Activated naive CD4-positive, alpha-beta T cell treated with anti-CD3 and anti-CD28 coated beads for 36 hours (primary cell): ENCODE results near the gene ADGRV1. TPM values are rescaled to one million over a fixed set of nuclear protein-coding genes. Genes with fewer than 3 reads are reported as not detected.

Source experiments
- CTCF ChIA-PET: fragments of 350-600 bp; sonication (Branson Sonifier 250); formaldehyde crosslinking; loops from one replicate; lab custom pipeline; 2021; ENCODE audit warnings: antibody characterized with exemption; lab: Charles Lee
- DNase-seq: peaks from one replicate; pipeline ENCODE4 v3.0.0-alpha.2; 2020
- H3K27ac Mint-ChIP-seq: one replicate; pipeline ENCODE4 v1.8.0; 2021; ENCODE audit warnings: mild to moderate bottlenecking, mixed read lengths
- H3K27me3 Mint-ChIP-seq: one replicate; pipeline ENCODE4 v1.8.0; 2021; ENCODE audit warnings: low read depth, mixed read lengths
- H3K36me3 Mint-ChIP-seq: one replicate; pipeline ENCODE4 v1.8.0; 2021; ENCODE audit warnings: low read depth, mixed read lengths
- H3K4me1 Mint-ChIP-seq: one replicate; pipeline ENCODE4 v1.8.0; 2021; ENCODE audit warnings: low read depth, mixed read lengths
- H3K4me3 Mint-ChIP-seq: one replicate; pipeline ENCODE4 v1.8.0; 2021; ENCODE audit warnings: mild to moderate bottlenecking, moderate library complexity, mixed read lengths
- H3K9me3 Mint-ChIP-seq: one replicate; pipeline ENCODE4 v1.8.0; 2021; ENCODE audit warnings: mixed read lengths
- intact Hi-C: fragments of 100-400 bp; cut with micrococcal nuclease; formaldehyde crosslinking; loops from one replicate; pipeline ENCODE4 v1.15.1; 2023
- total RNA-seq, 2 experiments: library from RNA; stranded (reverse); gene quantifications; one replicate each; pipeline ENCODE4 v1.2.3, GENCODE V29; 2021

The ADGRV1 gene
- total RNA-seq, 2 experiments from 2014 or later = not detected

DNA sequence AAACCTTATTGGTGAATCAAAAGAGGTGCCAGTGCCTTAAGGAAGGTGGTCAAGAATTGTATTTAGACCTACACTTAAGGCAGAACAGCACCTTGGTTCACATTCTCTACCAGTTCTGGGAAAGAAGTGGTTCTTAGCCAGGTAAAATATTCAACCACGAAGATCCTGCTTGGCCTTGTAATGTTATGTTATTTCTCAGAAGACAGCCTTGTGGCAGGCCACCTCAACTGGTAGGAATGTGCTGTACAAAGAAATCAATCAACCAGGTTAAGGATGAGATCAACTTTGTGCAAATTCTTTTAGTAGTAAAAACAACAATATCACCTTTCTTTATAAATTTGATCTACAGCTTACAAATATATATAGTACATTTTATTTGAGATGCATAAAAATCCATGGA lies 577.7 kb downstream of the ADGRV1 start:
- H3K4me1 Mint-ChIP-seq = no peaks in the 10 kb centered on the region
- H3K4me3 Mint-ChIP-seq = no peak overlapping the region
- no peaks in the 10 kb centered on the region for H3K36me3 Mint-ChIP-seq
- no peaks in the 10 kb centered on the region for H3K9me3 Mint-ChIP-seq
- H3K27ac Mint-ChIP-seq = no peak overlapping the region
- intact Hi-C loops = no loop called here
- no peak for DNase-seq
- CTCF ChIA-PET = no interaction called here
- H3K27me3 Mint-ChIP-seq = peaks cover 6% of the 10 kb centered on the region

- H3K4me1 Mint-ChIP-seq = no peaks in the 10 kb centered on the region
- H3K36me3 Mint-ChIP-seq = no peaks in the 10 kb centered on the region
- no peaks in the 10 kb centered on the region for H3K9me3 Mint-ChIP-seq
- CTCF ChIA-PET = interaction anchor here (1.0 kb wide), 1 partner anchor 65 kb away, joined by 3 read pairs; no protein-coding TSS in a partner anchor
- no peak overlapping the region for H3K4me3 Mint-ChIP-seq
- DNase-seq = no peak
- intact Hi-C loops = no loop called here
- peaks cover 3% of the 10 kb centered on the region for H3K27me3 Mint-ChIP-seq
- H3K27ac Mint-ChIP-seq = no peak overlapping the region
These were observed 579.0 kb downstream of the ADGRV1 start for GRCh38 chr5:91137647-91138046.

- no peaks in the 10 kb centered on the region for H3K36me3 Mint-ChIP-seq
- peaks cover 3% of the 10 kb centered on the region for H3K27me3 Mint-ChIP-seq
- CTCF ChIA-PET = no interaction called here
- intact Hi-C loops = no loop called here
- no peaks in the 10 kb centered on the region for H3K4me1 Mint-ChIP-seq
- no peak overlapping the region for H3K4me3 Mint-ChIP-seq
- no peak overlapping the region for H3K27ac Mint-ChIP-seq
- DNase-seq = no peak
- H3K9me3 Mint-ChIP-seq = no peaks in the 10 kb centered on the region
These were observed 581.1 kb downstream of the ADGRV1 start for GRCh38 chr5:91139572-91140200.

DNA sequence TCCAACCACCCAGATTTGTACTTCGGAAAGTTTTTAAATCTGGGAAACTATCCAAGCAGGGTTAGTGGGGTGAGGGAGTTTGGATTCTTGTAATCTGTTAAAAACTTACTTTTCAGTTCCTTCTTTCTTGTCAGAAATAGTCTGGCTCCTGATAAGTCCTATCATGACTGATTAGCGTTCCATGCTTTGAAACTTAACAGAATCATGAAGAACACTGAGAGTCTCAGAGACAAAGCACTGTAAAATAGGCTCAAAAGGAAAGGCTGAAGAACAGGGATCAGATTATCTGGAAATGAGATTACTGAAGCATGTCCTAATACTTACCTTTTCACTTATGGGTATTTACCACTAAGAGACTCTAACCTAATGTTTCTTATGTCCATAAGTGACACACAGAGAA lies 582.1 kb downstream of the ADGRV1 start:
- no peak for DNase-seq
- CTCF ChIA-PET = no interaction called here
- no peak overlapping the region for H3K27ac Mint-ChIP-seq
- H3K4me1 Mint-ChIP-seq = no peaks in the 10 kb centered on the region
- intact Hi-C loops = no loop called here
- H3K9me3 Mint-ChIP-seq = no peaks in the 10 kb centered on the region
- H3K27me3 Mint-ChIP-seq = peaks cover 2% of the 10 kb centered on the region
- H3K36me3 Mint-ChIP-seq = no peaks in the 10 kb centered on the region
- no peak overlapping the region for H3K4me3 Mint-ChIP-seq

DNA sequence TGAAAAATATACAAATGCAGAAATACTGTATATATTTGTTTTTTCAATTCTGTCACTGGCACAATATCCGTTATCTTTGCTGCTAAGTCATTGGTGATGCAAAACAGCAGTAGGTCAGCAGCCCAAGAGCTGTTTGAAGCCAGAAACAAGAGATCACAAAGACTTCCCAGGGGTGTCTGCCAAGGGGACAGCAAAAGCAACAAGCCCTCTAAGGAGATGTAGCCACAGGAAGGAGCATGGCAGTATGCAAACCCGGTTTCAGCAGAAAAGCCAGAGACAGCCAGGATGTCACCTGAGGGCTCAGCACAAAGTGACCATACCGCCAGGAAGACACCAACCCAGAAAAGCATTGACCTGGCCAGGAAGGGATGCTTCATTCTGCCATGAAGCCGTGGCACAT lies 583.0 kb downstream of the ADGRV1 start:
- intact Hi-C loops = loop anchor here (1.0 kb wide), 1 partner anchor 21 kb away; no protein-coding TSS in a partner anchor
- H3K4me3 Mint-ChIP-seq = no peak overlapping the region
- no peaks in the 10 kb centered on the region for H3K4me1 Mint-ChIP-seq
- CTCF ChIA-PET = no interaction called here
- DNase-seq = no peak
- H3K36me3 Mint-ChIP-seq = no peaks in the 10 kb centered on the region
- H3K9me3 Mint-ChIP-seq = no peaks in the 10 kb centered on the region
- no peaks in the 10 kb centered on the region for H3K27me3 Mint-ChIP-seq
- no peak overlapping the region for H3K27ac Mint-ChIP-seq

GRCh38 chr5:91142386-91142785 lies 583.8 kb downstream of the ADGRV1 start:
- no peak overlapping the region for H3K27ac Mint-ChIP-seq
- H3K36me3 Mint-ChIP-seq = no peaks in the 10 kb centered on the region
- intact Hi-C loops = loop anchor here (1.0 kb wide), 1 partner anchor 20 kb away; no protein-coding TSS in a partner anchor
- DNase-seq = no peak
- H3K27me3 Mint-ChIP-seq = no peaks in the 10 kb centered on the region
- CTCF ChIA-PET = no interaction called here
- H3K4me1 Mint-ChIP-seq = no peaks in the 10 kb centered on the region
- no peak overlapping the region for H3K4me3 Mint-ChIP-seq
- H3K9me3 Mint-ChIP-seq = no peaks in the 10 kb centered on the region

- H3K36me3 Mint-ChIP-seq = no peaks in the 10 kb centered on the region
- no peaks in the 10 kb centered on the region for H3K4me1 Mint-ChIP-seq
- no peaks in the 10 kb centered on the region for H3K27me3 Mint-ChIP-seq
- intact Hi-C loops = loop anchor here (1.0 kb wide), 1 partner anchor 19 kb away; no protein-coding TSS in a partner anchor
- H3K4me3 Mint-ChIP-seq = no peak overlapping the region
- CTCF ChIA-PET = no interaction called here
- DNase-seq = no peak
- no peak overlapping the region for H3K27ac Mint-ChIP-seq
- no peaks in the 10 kb centered on the region for H3K9me3 Mint-ChIP-seq
These were observed 584.2 kb downstream of the ADGRV1 start for GRCh38 chr5:91142819-91143218.

DNA sequence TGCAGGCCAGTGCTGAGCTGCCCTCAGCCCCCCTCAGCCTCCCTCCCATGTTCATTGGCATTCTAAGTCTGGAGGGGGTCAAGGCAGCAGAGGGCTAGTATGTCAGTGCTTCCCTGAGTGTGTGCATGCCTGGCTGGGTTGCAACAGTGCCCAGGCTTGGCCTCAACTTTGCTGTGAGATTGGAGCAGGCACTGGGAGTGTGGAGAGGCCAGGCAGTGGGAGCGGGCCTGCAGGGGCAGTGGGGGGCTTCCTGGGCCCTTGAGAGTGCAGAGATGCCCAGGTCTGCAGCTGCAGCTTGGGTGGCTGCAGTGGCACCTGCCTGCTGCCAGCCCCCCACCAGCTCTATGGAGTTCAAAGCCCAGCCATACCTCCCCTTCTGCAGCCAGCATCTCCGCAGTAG lies 585.2 kb downstream of the ADGRV1 start:
- CTCF ChIA-PET = no interaction called here
- intact Hi-C loops = no loop called here
- Mint-ChIP-seq H3K36me3 (no peaks in the 10 kb centered on the region), H3K4me3 (no peak overlapping the region), H3K9me3 (no peaks in the 10 kb centered on the region), H3K4me1 (no peaks in the 10 kb centered on the region), H3K27me3 (no peaks in the 10 kb centered on the region), H3K27ac (no peak overlapping the region)
- DNase-seq = no peak

- H3K27ac Mint-ChIP-seq = no peak overlapping the region
- no peaks in the 10 kb centered on the region for H3K36me3 Mint-ChIP-seq
- no peaks in the 10 kb centered on the region for H3K27me3 Mint-ChIP-seq
- no peaks in the 10 kb centered on the region for H3K4me1 Mint-ChIP-seq
- CTCF ChIA-PET = interaction anchor here (1.0 to 1.2 kb wide), 2 partner anchors 42 to 75 kb away, joined by 3 to 4 read pairs; no protein-coding TSS in a partner anchor
- H3K4me3 Mint-ChIP-seq = no peak overlapping the region
- no peak for DNase-seq
- intact Hi-C loops = no loop called here
- no peaks in the 10 kb centered on the region for H3K9me3 Mint-ChIP-seq
These were observed 586.1 kb downstream of the ADGRV1 start for GRCh38 chr5:91144491-91145332.

DNA sequence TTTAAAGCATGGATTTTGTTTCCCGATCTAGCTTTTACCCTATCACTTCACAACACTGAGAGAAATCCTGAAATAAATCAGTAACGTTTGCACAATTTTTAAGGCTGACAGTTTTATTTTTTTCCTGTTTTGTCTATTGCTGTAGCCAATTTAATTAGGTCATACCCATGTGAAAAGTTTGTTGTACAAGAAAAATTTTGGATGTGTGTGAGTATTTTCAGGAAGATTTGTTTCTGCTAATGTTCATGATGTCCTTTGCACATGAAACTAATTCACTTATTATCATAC lies 586.7 kb downstream of the ADGRV1 start:
- H3K27me3 Mint-ChIP-seq = peaks cover 2% of the 10 kb centered on the region
- DNase-seq = no peak
- H3K27ac Mint-ChIP-seq = no peak overlapping the region
- no peaks in the 10 kb centered on the region for H3K36me3 Mint-ChIP-seq
- H3K9me3 Mint-ChIP-seq = no peaks in the 10 kb centered on the region
- H3K4me3 Mint-ChIP-seq = no peak overlapping the region
- CTCF ChIA-PET = interaction anchor here (1.2 kb wide), 1 partner anchor 75 kb away, joined by 4 read pairs; no protein-coding TSS in a partner anchor
- no peaks in the 10 kb centered on the region for H3K4me1 Mint-ChIP-seq
- intact Hi-C loops = no loop called here

- intact Hi-C loops = no loop called here
- Mint-ChIP-seq H3K27me3 (peaks cover 3% of the 10 kb centered on the region), H3K36me3 (no peaks in the 10 kb centered on the region), H3K27ac (no peak overlapping the region), H3K4me3 (no peak overlapping the region), H3K4me1 (no peaks in the 10 kb centered on the region), H3K9me3 (no peaks in the 10 kb centered on the region)
- CTCF ChIA-PET = interaction anchor here (1.0 kb wide), 1 partner anchor 130 kb away, joined by 3 read pairs; no protein-coding TSS in a partner anchor
- DNase-seq = no peak
These were observed 587.6 kb downstream of the ADGRV1 start for GRCh38 chr5:91146230-91146629.

- Mint-ChIP-seq H3K4me3 (no peak overlapping the region), H3K4me1 (no peaks in the 10 kb centered on the region), H3K27ac (no peak overlapping the region), H3K36me3 (no peaks in the 10 kb centered on the region), H3K27me3 (peaks cover 7% of the 10 kb centered on the region), H3K9me3 (no peaks in the 10 kb centered on the region)
- DNase-seq = no peak
- intact Hi-C loops = no loop called here
- CTCF ChIA-PET = interaction anchor here (1.0 kb wide), 1 partner anchor 129 kb away, joined by 3 read pairs; no protein-coding TSS in a partner anchor
These were observed 588.5 kb downstream of the ADGRV1 start for GRCh38 chr5:91146905-91147600.
